IPS-11a (cell line): Measurements from ENCODE around the gene ZNF473.
A peak's percentile ranks its signal among the peaks of the same experiment; 100 is the strongest.

Source experiments
- H3K4me3 ChIP-seq: one replicate; pipeline ENCODE4 v1.5.1; 2013; ENCODE audit warnings: low read depth, low read length, control low read depth

ZNF473 gene

GRCh38 chr19:50025794-50026549 is at the start of gene ZNF473:
TSS of gene ZNF473 (plus strand) at chr19:50026005. CDS start at chr19:50031083, 5,078 bp downstream.
- H3K4me3 ChIP-seq, result peak within 1 kb of the TSS; percentile 84

- no peak overlapping the region for H3K4me3 ChIP-seq
Observed at GRCh38 chr19:49976496-49976895, 49.3 kb upstream of the ZNF473 start.

- no peak overlapping the region for H3K4me3 ChIP-seq
Observed at GRCh38 chr19:49977076-49977475, 48.7 kb upstream of the ZNF473 start.

GRCh38 chr19:49977881-49978280 is 47.9 kb upstream of the ZNF473 start:
- no peak overlapping the region for H3K4me3 ChIP-seq

- H3K4me3 ChIP-seq, result no peak overlapping the region
Observed at GRCh38 chr19:49978324-49978723, 47.5 kb upstream of the ZNF473 start.

DNA sequence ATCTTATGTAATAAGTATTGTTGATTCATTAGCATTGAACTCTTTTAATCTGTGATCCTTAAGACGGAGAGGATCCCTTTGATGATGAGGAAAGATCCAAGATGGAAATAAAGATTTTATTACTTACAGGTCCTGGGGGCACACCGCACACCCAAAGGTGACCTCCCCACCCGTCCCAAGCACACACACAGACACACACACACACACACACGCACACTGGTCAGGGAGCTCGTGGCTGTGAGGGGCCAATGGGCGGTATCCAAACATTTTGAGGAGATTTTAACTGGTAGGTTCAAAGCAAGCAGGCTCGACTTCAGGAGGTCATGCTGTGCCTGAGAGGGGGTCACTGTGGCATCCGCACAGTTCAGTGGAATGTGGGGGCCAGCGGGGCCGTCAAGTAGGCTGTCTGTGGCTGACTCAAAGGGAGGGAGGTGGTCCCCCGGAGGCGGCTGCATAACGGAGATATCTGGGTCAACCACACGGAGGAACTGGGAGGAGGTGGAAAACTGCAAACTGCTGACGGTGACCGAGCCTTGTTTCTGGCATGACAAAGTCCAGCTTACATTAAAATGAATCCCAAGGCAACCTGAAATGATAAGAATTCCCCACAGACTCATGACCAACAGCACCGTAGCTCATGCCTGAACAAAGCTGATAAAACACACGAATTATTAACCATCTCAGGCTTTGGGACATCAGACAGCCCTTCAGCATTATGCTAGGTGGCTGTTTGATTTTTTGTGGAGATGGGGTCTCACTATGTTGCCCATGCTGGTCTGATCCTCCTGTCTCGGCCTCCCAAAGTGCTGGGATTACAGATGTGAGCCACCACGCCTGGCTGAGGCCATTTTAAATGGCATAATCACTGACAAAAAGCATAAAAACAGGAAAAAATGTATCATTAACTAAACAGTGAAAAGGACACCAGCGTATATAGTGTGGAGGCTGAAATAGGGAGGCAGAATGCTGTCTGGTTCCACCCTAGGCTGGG is 43.9 kb upstream of the ZNF473 start:
- H3K4me3 ChIP-seq, result no peak overlapping the region

DNA sequence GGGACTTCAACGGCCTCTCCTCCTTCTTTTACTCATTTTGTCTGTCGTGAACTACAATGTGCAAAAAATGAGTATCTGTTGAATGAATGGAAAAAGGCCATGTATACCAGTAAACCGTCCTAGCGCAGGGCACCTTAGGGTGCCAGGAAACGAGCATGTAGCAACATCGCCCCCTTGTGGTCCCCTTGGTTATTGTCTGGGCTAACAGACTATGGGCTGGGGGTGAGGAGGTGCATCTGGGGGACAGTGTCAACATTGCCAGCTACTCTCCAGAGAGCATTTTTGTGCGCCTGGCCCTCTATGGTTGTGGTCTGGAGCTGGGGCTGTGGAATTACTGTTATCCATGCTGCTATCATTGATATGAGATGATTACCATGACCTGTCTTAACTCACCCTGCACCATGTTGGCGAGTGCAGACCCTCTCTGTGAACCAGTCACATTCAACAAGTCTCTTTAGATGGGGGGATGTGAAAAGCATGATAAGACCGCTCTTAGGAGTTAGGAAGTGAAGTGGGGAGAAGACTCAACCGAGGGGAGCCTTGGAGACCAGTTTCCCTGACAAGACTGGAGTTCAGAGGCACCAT is 42.1 kb upstream of the ZNF473 start:
- H3K4me3 ChIP-seq, result no peak overlapping the region

DNA sequence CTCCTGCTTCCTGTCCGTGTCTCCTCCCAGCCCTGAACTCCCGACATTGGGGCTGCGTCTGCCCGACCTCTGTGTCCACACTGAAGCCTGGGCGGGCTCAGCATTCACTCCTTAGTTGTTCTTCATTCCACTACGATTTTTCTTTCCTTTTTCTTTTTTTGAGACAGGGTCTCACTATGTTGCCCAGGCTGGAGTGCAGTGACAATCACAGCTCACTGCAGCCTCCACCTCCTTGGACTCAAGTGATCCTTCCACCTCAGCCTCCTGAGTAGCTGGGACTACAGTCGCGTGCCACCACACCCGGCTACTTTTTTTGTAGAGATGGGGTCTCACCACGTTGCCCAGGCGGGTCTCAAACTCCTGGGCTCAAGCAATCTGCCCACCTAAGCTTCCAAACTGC is 41.3 kb upstream of the ZNF473 start:
- H3K4me3 ChIP-seq, result no peak overlapping the region

- no peak overlapping the region for H3K4me3 ChIP-seq
Observed at GRCh38 chr19:49985871-49986270, 39.9 kb upstream of the ZNF473 start.

- no peak overlapping the region for H3K4me3 ChIP-seq
Observed at GRCh38 chr19:49986354-49986753, 39.5 kb upstream of the ZNF473 start.

- H3K4me3 ChIP-seq, result no peak overlapping the region
Observed at GRCh38 chr19:49987159-49987698, 38.6 kb upstream of the ZNF473 start.

- no peak overlapping the region for H3K4me3 ChIP-seq
Observed at GRCh38 chr19:49988007-49988406, 37.8 kb upstream of the ZNF473 start.

- no peak overlapping the region for H3K4me3 ChIP-seq
Observed at GRCh38 chr19:49988433-49988832, 37.4 kb upstream of the ZNF473 start.

DNA sequence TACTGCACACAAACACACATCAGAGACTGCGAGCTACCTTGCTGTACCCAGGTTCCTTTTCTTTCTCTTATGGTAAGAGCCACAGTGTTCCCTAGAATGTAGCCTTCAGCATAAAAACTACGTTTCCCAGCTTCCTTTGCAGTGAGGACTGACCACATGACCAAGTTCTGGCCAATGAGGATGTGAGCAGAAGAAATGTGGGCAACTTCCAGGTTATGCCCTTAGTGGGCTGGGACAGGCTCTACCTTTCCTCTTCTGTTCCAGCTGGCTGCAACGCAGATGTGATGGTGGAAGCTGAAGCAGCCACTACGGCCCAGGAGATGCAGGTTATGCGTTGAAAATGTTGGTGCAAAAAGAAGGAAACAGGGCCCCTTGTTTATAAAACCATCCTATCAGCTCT is 28.1 kb upstream of the ZNF473 start:
- H3K4me3 ChIP-seq, result no peak overlapping the region

GRCh38 chr19:49999371-50000010 is 26.3 kb upstream of the ZNF473 start:
- H3K4me3 ChIP-seq, result no peak overlapping the region

DNA sequence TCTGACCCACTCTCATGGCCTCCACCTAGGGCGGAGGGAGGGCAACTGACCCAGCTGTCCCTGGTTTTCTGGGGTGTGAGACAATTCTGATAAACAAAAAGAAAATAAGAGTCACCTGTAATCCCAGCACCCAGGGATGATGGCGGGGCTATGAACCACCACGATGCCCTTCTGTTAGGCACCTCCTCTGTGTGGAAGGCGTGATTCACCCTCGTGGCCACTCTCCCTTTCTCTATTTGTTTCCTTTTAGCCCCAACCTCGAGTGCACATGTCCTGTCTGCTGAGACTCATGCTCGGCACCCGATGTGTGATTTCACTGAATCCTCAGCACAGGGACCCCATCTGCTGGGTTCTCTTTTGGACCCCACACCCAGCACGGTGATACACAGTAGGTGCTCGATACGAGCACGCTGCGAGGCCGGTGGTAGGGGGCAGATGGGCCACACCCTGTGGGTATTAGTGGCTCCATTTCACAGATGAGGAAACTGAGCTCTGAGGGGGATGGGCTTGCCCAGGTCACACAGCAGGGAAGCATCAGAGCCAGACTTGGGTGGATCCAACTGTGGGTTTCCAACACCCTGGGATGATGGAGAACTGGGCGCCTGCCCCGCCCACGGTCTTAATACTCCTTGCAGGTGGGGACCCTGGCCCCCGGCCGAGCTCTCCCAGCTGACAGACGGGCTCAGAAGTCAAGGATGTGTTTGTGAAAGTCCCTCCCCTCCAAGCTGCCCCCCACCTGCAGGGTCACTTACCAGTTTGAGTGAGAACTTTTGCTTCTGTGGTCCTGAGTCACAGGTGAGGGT is 25.6 kb upstream of the ZNF473 start:
- H3K4me3 ChIP-seq, result no peak overlapping the region

- H3K4me3 ChIP-seq, result no peak overlapping the region
Observed at GRCh38 chr19:50000841-50001557, 24.8 kb upstream of the ZNF473 start.

- no peak overlapping the region for H3K4me3 ChIP-seq
Observed at GRCh38 chr19:50001775-50002174, 24.0 kb upstream of the ZNF473 start.

GRCh38 chr19:50002386-50002960 is 23.3 kb upstream of the ZNF473 start:
- no peak overlapping the region for H3K4me3 ChIP-seq
